GM10266 (cell line): ENCODE results near the gene DMBT1.

ENCODE experiments used
- DNase-seq: peaks from one replicate; pipeline ENCODE4 v3.0.0; 2012; ENCODE audit errors: extremely low spot score
- CTCF ChIP-seq: IDR thresholded peaks from 2 replicates; pipeline ENCODE4 v1.5.1; 2012; ENCODE audit warnings: mild to moderate bottlenecking, low read depth; ENCODE audit not compliant: control insufficient read depth, insufficient read depth; ENCODE audit errors: missing control alignments

DMBT1 gene

GRCh38 chr10:122555442-122555841, 5.1 kb upstream of the DMBT1 start:
- no peak for DNase-seq
- no peak for TF ChIP-seq CTCF

DNA sequence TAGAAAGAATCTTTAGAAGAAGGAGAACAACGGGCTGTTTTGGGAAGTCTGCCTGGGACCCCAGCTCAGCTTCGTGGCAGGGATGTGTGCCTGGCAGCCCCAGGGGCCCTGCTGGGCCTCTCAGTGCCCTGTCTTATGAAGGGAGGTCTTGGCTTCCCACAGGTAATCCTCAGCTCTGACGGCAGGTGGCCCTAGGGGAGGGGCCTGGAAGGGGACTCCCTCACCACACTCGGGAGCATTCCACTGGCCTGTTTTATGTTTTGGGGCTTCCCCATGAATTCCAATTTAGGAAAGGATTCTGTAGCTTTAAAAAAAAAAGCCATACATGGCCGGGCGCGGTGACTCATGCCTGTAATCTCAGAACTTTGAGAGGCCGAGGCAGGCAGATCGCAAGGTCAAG, 3.0 kb upstream of the DMBT1 start:
- DNase-seq, result no peak
- no peak for TF ChIP-seq CTCF

- TF ChIP-seq CTCF, result no peak
- no peak for DNase-seq
These were observed 2.1 kb upstream of the DMBT1 start for GRCh38 chr10:122558452-122558851.

DNA sequence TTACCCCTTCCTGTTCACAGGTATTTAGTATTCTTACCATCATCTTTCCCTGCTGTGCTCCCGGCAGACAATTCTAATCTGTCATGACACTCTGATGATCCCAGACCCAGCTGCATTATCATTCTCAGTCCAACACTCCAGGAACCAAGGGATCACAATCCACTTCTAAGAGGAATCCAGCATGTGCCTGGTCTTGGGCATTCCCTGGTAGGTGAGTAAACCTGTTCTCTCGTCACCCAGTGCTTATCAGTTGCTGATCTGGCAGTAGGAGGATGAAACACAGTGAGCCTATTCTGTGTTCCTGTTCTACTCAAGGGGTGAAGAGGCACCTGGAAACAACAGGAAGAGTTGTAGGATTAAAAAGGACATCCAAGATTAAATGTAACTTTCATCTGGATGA, 1.3 kb upstream of the DMBT1 start:
- no peak for DNase-seq
- no peak for TF ChIP-seq CTCF

- DNase-seq, result no peak
- no peak for TF ChIP-seq CTCF
These were observed 658 bp downstream of the DMBT1 start for GRCh38 chr10:122561212-122561611.

DNA sequence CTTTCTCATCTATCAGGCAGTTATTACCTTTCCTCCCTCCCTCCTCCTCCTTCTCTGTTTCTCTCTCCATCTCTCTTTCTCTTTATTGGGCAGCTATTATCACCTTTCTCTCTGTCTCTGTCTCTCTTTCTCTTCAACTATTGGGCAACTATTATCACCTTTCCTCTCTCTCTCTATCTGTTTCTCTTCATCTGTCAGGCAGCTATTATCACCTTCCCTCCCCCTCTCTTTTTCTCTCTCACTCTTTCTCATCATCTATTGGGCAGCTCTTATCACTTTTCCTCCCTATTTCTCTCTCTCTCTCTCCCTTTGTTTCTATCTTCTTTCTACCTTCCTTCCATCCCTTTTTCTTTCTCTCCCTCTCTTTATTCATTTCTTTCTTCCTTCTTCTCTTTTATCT, 1.2 kb downstream of the DMBT1 start:
- DNase-seq, result no peak
- no peak for TF ChIP-seq CTCF

GRCh38 chr10:122564980-122565379, 4.4 kb downstream of the DMBT1 start:
- DNase-seq, result no peak
- TF ChIP-seq CTCF, result no peak
